Right forelimb (tissue), 1 donor: ENCODE data around the gene ZNF543.
"Not testable (repeated sequence)": the region's sequence is repeated elsewhere in the genome, so short reads cannot be mapped to it uniquely, and the experiment has no call there.

Experiments
- DNase-seq: peaks from one replicate; pipeline ENCODE4 v3.0.0-alpha.2; 2018

Gene ZNF543

GRCh38 chr19:57320180-57321084 lies at the start of gene ZNF543:
Gene ZNF543 (plus strand): TSS chr19:57320472. CDS start chr19:57320854, 382 bp downstream.
- peak; percentile 97 for DNase-seq

- DNase-seq: no peak
Observed at GRCh38 chr19:57271280-57271679, 49.0 kb upstream of the ZNF543 start.

GRCh38 chr19:57273014-57273413 lies 47.3 kb upstream of the ZNF543 start:
- no peak for DNase-seq

GRCh38 chr19:57276430-57276829 lies 43.8 kb upstream of the ZNF543 start:
- no peak for DNase-seq

- DNase-seq: not testable (repeated sequence)
Observed at GRCh38 chr19:57278481-57278880, 41.8 kb upstream of the ZNF543 start.

- peak; percentile 95 for DNase-seq
Observed at GRCh38 chr19:57279418-57280164, 40.7 kb upstream of the ZNF543 start.

GRCh38 chr19:57280165-57280961 lies 39.9 kb upstream of the ZNF543 start, which contains the start of gene ZNF460:
Gene ZNF460 (plus strand): TSS chr19:57280485. CDS start chr19:57280807, 322 bp downstream.
- DNase-seq: peak; percentile 99

GRCh38 chr19:57280962-57281400 lies 39.3 kb upstream of the ZNF543 start:
- peak; percentile 51 for DNase-seq

GRCh38 chr19:57282011-57282643 lies 38.1 kb upstream of the ZNF543 start:
- no peak for DNase-seq

- DNase-seq: no peak
Observed at GRCh38 chr19:57288373-57288772, 31.9 kb upstream of the ZNF543 start.

- no peak for DNase-seq
Observed at GRCh38 chr19:57290970-57291369, 29.3 kb upstream of the ZNF543 start.

- no peak for DNase-seq
Observed at GRCh38 chr19:57292547-57292946, 27.7 kb upstream of the ZNF543 start.

- DNase-seq: no peak
Observed at GRCh38 chr19:57293719-57294118, 26.6 kb upstream of the ZNF543 start.

GRCh38 chr19:57302020-57302465 lies 18.2 kb upstream of the ZNF543 start:
- no peak for DNase-seq

GRCh38 chr19:57302727-57303401 lies 17.4 kb upstream of the ZNF543 start:
- no peak for DNase-seq

- no peak for DNase-seq
Observed at GRCh38 chr19:57305056-57305455, 15.2 kb upstream of the ZNF543 start.

- DNase-seq: no peak
Observed at GRCh38 chr19:57308514-57308913, 11.8 kb upstream of the ZNF543 start.

- no peak for DNase-seq
Observed at GRCh38 chr19:57310792-57311191, 9.5 kb upstream of the ZNF543 start.

GRCh38 chr19:57314146-57314545 lies 6.1 kb upstream of the ZNF543 start:
- no peak for DNase-seq

- no peak for DNase-seq
Observed at GRCh38 chr19:57317503-57317902, 2.8 kb upstream of the ZNF543 start.

GRCh38 chr19:57319869-57320179 lies 448 bp upstream of the ZNF543 start:
- no peak for DNase-seq

- DNase-seq: no peak
Observed at GRCh38 chr19:57321116-57321515, 844 bp downstream of the ZNF543 start.
